Brain pericyte (primary cell): ENCODE measurements around the gene EPAS1.

Experiments used
- DNase-seq: peaks from one replicate; pipeline ENCODE4 v3.0.0-alpha.2; 2012; ENCODE audit warnings: low read depth, low spot score

The EPAS1 gene

DNA sequence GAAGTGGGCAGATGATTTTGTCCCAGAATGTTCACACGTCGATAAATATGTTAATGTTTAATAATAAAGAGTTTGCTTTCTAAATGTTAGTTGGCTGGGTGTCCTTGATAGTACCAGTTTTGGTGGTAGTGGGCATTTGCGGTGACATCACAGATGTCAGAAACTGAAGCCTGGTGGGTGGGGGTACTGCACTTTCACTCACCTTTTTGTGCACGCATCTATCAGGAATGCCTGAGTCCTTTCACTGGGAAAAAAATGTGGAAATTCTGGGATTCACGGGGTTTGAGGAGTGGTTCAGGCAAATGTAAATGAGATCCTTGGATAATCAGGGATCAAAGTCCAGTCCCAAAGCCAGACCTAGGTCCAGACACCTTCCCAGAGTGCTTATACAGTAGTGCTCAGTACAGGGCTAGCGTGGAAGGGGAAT is 3.2 kb downstream of the EPAS1 start:
- DNase-seq, result no peak

GRCh38 chr2:46302005-46302695 is 4.9 kb downstream of the EPAS1 start:
- DNase-seq, result no peak

GRCh38 chr2:46303233-46303632 is 6.0 kb downstream of the EPAS1 start:
- DNase-seq, result no peak

DNA sequence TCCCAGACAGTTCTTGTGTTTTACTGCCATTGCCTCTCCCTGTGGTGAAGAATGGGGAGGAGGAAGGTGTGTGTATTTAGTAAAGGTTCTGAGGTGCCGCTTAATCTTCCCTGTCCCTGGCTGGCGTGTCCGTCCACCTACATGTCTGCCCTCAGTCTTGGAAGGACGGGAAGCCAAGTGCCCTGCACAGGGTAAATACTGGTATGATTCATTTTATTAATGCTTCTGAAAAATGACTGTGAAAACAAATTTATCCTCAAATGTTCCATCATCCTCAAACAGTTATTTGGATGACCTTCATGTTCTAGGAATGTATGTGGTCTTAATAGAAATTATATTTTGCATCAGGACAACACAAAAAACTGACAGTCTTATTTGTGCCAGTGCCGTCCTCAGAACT is 6.6 kb downstream of the EPAS1 start:
- DNase-seq, result no peak

GRCh38 chr2:46304635-46305034 is 7.4 kb downstream of the EPAS1 start:
- no peak for DNase-seq

DNA sequence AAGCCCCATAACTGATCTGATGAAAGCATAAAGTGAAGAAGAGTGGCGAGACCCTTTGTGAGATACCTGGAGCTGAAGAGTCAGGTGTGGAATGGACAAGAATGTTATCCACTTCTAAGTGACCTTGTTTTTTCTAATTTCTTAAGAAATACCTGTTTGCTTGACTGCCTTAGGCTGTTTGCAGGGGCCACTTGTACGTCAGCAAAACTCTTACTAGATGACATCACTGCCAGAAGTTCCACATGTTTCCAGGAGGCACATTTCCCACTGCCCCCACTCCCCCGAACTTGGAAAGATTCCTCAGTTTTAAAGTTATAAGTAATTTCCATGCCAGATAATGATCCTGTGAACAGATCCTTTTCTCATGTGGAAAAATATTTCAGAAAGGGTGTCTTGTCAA is 8.0 kb downstream of the EPAS1 start:
- no peak for DNase-seq

GRCh38 chr2:46305767-46306166 is 8.6 kb downstream of the EPAS1 start:
- no peak for DNase-seq

DNA sequence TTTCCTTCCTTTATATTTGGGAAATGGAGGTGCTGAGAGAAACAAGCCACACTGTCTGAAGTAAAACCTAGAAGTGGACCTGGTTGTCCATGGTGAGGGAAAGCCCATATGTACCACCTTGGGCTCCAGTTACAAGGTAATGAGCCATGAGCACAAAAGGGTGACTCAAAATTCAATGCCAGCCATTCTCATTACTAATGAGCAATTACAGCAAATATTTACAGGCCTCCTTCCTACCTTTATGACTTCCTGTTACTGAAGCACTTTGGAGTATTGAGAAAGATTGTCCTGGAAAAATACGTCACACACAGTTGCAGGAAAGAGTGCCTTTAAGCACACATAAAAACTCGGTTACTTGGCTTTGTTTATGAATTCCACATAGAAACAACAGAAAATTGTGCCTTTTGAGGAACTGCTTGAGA is 9.1 kb downstream of the EPAS1 start:
- DNase-seq, result no peak

- no peak for DNase-seq
These were observed 9.9 kb downstream of the EPAS1 start for GRCh38 chr2:46306988-46307655.

GRCh38 chr2:46308081-46308480 is 10.9 kb downstream of the EPAS1 start:
- no peak for DNase-seq

- DNase-seq, result no peak
These were observed 11.4 kb downstream of the EPAS1 start for GRCh38 chr2:46308629-46309028.

DNA sequence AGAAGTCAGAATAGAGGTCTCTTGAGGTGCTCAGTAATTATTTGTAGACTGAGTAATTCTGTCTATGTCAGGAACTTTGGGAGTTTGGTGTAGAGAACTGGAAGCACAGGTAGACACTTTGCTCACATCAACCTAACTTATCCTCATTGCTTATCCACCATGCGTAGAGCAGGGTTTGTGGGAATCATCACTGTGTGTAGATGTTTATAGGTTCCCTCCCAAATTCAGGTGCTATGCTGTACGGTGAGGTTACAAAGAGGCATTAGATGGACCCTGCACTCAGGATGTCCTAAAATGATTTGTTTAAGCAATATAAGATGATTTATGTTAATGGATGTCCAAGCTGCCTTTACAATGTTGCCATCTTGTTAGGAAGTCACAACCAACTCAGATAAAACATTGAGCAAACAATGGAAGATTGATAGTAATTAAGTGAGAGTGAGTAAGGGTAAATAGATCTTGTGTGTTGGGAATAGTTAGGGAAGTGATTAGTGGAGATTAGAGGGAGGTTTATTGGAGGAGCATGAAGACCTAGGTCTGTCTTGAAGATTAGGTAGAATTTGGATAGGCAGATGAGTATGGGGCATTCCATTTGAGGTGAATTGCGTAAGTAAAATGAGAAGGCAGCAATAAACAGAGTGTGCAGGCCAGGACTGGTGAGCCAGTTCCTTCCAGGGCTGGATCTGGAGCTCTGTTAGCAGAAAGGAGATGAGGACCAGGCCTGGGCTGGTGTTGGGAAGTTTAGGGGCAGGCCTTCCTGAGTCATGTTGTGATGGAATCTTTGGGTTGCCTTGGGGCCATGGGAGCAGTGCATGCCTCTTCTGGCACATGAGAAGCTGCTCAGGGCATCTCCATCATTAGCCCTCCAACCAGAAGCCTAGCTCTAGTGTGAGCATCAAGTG is 12.1 kb downstream of the EPAS1 start:
- no peak for DNase-seq

DNA sequence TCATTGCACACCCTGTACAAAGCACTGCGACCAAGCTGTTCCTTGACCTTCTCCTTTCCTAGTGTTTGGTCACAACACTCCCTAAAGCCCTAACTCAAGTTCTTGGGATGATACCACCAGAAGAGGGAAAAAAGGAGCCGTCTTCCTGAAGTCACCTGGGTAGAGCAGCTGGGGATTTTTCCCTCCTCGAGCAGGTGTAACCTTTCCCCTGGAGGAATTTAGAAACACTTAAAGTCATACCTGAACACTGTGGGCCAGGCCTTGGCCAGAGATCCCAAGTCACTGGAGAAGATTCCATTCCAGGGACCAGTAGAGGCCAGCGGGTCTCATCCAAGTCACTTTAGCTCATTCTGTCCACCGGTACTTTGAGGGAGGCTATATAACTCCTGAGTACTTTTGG is 13.2 kb downstream of the EPAS1 start:
- DNase-seq, result no peak

DNA sequence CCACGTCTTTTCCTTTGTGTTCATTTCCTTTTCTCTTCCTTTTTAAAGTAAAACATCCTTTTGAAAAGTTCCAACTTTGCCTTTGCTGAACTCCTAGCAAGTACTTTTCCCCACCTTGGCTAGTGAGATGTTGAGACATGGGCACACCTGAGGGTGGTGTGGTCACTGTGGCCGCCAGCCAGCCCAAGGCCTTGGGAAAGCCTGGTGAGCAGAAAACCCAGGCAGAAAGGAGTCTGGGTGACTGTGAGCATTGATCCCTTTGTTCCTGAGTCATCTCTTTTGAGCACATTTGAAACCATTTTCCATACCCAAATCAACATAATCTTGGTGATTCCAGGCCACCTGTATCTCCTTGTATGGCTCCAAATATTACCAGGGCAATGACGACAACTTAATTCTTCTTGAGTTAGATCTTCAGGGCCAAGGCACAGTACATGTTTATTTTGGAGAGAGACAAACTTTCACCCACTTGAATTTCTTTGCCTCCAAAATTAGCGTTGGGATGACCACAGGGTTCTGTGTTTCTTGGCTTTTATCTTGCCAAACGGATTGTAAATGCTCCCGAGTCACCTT is 14.5 kb downstream of the EPAS1 start:
- no peak for DNase-seq

DNA sequence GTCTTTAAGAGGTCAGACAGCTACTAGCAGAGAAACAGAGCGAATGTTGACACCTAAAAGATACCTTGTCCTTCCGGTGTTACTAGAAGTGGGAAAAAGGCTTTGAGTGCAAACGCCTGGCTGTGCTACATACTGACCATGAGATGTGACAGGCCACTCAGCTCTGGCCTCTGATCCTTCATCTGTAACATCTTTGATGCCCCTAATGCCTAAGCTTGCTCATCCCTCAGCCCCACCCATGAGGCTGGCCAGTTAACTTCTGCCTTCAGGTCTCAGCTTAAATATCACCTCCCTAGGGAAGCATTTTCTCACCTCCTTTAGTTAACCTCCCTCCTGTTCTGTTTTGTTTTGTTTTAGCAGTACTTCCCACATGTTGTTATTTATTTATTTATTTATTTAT is 15.9 kb downstream of the EPAS1 start:
- no peak for DNase-seq

DNA sequence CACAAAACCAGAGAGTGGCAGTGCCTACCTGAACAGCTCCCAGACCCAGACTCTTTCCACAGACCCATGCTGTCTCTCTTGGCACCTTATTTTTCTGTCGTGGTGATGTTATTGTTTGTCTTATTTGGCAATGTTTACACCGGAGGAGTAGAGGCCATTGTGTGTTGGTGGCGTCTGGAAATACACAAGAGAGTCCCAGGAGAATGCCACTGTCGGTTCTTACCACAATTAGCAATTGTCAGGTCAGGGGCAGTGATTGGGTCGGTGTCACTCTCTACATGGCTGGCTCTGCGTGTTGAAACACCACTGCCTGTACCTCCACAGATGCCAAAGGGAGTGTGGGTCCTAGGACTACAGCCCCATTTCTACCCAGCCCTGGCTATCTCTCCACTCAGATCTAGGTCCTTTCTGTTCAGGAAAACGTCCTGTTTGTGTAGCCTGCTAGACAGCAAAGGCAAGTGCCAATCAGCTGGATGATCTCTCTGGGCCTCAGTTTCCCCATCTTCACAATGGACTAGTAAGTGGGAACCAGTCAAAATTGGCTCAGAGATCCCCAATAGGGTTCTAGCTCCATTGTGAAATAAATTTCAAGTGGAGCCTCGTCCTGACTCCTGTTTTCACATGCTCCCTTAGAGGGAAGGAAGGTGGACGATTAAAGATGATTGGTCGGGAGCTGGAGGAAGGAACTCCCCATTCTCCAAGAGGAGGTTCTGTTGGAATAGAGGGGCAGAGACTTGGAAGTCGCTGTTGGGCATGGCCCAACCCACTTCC is 17.0 kb downstream of the EPAS1 start:
- no peak for DNase-seq

DNA sequence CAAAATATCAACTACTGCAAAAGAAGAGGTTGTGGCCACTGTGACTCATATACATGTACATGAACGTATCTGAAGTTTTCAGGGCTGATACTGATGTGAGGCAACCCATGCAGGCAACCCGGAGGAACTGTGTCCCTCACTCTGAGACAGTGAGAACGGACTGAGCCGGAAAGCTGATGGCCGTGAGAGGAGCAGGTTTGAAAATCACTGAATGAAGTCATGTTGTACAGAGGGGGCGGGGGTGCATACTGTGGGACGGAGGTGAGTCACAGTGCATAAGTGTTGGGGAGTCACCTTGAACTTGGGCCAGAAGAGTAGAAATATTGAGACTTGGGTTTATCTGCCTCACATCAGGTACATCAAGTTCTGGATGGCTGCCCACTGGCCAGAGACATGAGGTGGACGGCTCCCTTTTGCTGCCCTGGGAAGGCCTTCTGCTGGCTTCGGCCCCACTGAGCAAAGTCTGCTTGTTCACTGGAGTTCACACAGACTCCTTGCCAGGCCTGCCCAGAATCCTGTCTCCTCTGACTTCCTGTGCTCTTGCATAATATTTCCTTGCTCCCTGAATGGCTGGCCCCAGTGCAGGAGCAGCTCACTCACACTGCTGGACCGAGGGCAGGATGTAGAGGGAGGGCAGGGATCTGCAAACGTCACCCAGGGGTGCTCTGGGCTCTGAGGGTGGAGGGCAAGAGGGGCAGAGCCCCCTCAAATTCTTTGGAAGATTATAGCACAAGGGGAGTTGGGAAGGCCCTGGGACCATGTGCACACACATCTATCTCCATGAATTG is 18.1 kb downstream of the EPAS1 start:
- DNase-seq, result peak; percentile 57

GRCh38 chr2:46317094-46317486 is 19.9 kb downstream of the EPAS1 start:
- DNase-seq, result no peak

DNA sequence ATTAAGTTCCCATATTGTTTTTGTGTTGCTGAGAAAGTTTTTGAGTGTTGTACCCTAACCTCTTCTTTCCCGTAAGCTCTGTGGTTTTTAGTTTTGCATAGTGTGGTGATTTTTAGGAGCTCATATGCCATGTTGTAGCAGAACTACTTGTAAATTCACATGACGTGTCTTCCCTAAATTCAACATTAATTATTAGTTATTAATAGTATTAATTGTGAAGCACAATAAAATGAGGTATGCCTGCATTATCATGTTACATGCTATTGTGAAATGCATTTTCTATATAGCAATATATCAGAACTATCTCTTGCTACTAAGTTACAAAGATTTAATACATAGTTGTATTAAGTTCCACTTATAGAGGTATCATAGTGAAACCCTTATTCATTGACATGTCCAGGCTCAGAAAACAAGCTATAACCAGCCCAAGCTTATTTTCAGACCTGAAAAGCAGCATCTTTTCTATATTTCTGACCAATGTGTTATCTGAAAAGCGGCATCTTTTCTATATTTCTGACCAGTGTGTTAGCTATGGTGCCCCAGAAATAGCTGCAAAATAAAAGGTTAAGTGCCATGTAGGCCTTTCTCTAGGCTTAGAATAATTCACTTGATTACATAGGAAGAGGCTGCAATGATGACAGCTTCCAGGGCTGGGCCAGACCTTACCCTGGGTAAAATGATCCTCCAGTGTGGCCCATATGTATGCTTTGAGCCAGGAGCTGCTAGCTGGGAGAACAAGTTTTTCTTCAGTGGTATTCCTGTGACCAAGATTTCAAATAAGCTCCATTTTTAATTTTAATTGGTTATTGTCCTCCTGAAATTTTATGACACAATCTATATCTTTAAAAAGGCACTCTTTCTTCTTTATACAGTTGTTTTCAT is 21.6 kb downstream of the EPAS1 start:
- DNase-seq, result no peak

DNA sequence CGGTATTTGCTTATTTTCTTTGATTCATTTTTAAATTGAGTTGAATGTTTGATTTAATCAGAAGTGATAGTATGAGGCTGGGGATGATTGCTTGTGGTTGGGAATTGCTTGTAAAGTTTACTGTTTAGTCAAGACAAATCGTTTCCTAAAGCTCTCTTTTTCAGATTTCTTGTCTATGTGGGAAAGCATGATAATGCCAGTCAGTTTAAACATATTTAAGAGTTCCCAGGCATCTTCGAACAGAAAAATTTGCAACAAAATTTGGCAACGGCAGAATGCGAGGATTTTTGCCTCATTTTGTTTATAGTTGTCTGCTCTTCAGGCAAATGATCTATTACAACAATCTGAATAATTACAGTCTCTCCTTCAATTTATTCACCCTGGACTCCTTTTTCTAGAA is 22.5 kb downstream of the EPAS1 start:
- no peak for DNase-seq
